GM18499 (cell line): ENCODE results near the gene LSAMP.
"Not testable (repeated sequence)": the region's sequence is repeated elsewhere in the genome, so short reads cannot be mapped to it uniquely, and the experiment has no call there.

Experiments
- ATAC-seq: cut with Tn5 transposase; IDR thresholded peaks from one replicate; pipeline ENCODE4 v1.9.1; 2021; ENCODE audit warnings: moderate number of reproducible peaks; ENCODE audit not compliant: insufficient read depth, unreplicated experiment

LSAMP gene

GRCh38 chr3:115791271-115792153, 653.8 kb downstream of the LSAMP start:
- ATAC-seq, result not testable (repeated sequence)

GRCh38 chr3:115790759-115791158, 654.5 kb downstream of the LSAMP start:
- no peak for ATAC-seq

- no peak for ATAC-seq
These were observed 655.8 kb downstream of the LSAMP start for GRCh38 chr3:115789481-115789880.

- ATAC-seq, result no peak
These were observed 656.3 kb downstream of the LSAMP start for GRCh38 chr3:115788921-115789470.

GRCh38 chr3:115787818-115788217, 657.5 kb downstream of the LSAMP start:
- ATAC-seq, result no peak

- ATAC-seq, result no peak
These were observed 659.5 kb downstream of the LSAMP start for GRCh38 chr3:115785782-115786181.

- ATAC-seq, result no peak
These were observed 660.3 kb downstream of the LSAMP start for GRCh38 chr3:115784739-115785536.

- ATAC-seq, result peak; percentile 68
These were observed 661.1 kb downstream of the LSAMP start for GRCh38 chr3:115783938-115784738.

- ATAC-seq, result not testable (repeated sequence)
These were observed 661.9 kb downstream of the LSAMP start for GRCh38 chr3:115783426-115783825.

GRCh38 chr3:115779011-115779410, 666.3 kb downstream of the LSAMP start:
- ATAC-seq, result no peak

- no peak for ATAC-seq
These were observed 672.3 kb downstream of the LSAMP start for GRCh38 chr3:115772951-115773350.

- no peak for ATAC-seq
These were observed 676.6 kb downstream of the LSAMP start for GRCh38 chr3:115768661-115769060.

- no peak for ATAC-seq
These were observed 678.5 kb downstream of the LSAMP start for GRCh38 chr3:115766587-115767482.

GRCh38 chr3:115761927-115762305, 683.4 kb downstream of the LSAMP start:
- ATAC-seq, result no peak

- no peak for ATAC-seq
These were observed 684.6 kb downstream of the LSAMP start for GRCh38 chr3:115760716-115761115.

- ATAC-seq, result no peak
These were observed 687.1 kb downstream of the LSAMP start for GRCh38 chr3:115758076-115758763.

- ATAC-seq, result not testable (repeated sequence)
These were observed 692.3 kb downstream of the LSAMP start for GRCh38 chr3:115752978-115753377.
